Measurements from ENCODE around the gene PLEKHJ1.

Gene PLEKHJ1

DNA sequence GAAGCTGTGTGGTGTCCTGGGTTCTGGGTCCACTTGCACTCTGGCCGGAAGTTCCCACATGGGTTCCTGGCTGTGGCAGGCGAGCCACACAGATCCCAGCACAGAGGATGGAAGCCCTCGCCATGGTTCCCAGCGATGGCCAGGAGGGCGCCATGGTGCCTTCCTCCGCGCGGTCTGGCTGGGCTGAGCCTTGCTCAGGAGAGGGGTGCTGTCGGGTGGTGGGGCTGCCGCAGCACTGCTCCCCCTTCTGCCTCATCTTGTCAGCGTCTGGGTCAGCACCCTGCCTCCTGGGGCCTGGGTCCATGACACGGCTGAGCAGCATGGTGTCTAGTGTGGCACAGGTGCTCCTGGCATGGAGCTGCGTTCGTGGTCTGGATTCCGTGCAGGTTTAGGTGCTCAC lies 38.9 kb downstream of the PLEKHJ1 start:
- DNase-seq (ENCODE audit: low read depth in 2 of 2) = no peak

DNA sequence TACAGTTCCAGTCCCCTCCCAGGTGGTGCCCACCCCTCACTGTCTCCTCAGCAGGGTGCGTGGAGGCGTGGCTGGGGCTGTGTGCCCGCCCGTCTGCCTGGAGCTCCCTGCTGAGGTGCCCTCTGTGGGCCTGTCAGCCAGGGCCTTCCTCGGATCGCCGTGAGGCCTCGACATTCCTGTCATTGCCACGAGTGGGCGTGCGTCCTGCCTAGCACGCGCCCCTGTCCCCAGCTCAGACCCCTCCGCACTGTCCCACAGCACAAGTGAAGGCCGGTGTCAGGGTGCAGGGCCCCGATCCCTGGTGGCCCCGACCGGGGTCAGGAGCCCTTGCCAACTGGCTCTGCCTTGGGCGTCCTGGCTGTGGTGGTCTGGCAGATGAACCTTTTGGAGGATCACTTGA lies 40.2 kb downstream of the PLEKHJ1 start:
- no peak for DNase-seq (ENCODE audit: low read depth in 2 of 2)

DNA sequence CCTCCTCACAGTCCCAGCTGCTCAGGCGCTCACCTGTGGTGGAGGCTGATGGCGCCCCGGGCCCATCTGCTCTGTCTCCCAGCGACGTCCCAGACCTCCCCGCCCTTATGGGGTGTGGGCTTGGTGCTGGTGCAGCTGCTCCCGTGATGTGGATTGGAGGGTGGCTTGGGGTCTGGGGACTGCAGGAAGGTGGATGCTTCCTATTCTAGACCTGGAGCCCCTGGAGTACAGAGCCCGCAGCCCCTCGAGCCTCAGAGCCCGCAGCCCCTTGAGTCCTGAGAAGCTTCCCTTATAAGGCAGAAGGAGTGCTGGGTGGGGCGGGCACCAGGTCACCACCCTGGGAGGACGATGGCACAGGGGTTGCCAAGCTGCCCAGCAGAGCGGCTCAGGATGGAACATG lies 40.8 kb downstream of the PLEKHJ1 start:
- no peak for DNase-seq (ENCODE audit: low read depth in 2 of 2)

DNA sequence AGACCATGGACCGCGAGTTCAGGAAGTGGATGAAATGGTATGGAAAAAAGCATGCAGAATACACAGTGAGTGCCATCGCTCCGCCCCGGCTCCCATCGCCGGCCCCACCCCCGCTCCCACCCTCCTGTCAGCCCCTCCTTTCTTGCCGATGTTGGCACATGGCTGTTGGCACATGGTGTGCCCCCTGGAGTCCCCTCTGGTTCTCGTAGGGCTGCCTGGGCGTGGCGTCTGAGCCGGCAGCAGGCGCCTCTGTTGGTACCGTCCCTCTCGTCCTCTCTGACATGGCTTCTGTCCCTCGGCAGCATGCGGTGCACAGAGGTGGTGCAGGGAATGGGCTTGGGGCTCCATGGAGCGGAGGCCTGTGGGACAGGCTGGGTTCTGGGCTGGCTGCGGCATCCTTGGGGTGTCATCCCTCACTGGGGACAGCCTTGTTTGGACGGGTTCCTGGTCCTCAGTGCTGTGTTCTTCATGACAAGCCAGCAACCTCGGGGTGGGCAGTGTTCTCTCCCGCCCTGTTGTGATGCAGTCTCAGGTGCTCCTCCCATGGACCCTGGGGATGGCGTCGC lies 41.5 kb downstream of the PLEKHJ1 start:
- DNase-seq (ENCODE audit: low read depth in 2 of 2) = no peak

DNA sequence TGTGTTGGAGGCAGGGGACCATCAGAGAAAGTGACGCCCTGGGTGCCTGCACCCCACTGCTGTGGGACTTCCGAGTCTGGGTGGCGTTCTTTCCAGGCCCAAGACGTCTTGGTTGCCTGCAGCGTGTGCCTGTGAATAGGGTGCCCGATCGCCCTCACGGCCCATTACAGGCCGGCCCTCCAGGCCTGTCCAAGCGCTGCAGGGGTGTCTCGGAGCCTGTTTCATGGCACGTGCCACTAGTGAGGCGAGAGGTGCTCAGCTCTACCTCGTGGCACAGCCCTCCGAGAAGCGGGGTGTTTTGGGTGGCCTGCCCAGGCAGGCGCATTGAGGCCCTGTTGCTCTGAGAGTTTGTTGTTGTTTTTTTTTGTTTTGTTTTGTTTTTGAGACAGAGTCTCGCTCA lies 42.3 kb downstream of the PLEKHJ1 start:
- no peak for DNase-seq (ENCODE audit: low read depth in 2 of 2)

DNA sequence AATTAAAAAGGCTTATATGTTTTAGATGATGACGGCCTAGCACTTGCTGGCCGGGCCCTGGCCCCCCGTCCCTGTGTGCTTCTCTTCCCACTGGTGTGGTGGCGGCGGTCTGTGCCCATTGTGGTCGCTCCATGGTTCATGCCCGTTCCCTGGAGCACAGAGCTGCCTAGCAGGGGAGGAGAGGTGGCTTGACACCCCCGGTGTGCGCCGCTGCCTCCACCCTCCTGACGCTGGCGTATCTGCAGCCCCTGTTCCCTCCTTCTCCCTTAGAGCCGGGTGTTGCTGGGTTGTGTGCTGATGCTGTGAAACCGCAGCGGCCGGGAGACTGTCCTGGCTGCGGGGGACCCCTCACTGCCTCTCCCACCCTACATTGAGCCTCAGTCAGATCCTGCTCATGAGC lies 43.3 kb downstream of the PLEKHJ1 start:
- no peak for DNase-seq (ENCODE audit: low read depth in 2 of 2)

DNA sequence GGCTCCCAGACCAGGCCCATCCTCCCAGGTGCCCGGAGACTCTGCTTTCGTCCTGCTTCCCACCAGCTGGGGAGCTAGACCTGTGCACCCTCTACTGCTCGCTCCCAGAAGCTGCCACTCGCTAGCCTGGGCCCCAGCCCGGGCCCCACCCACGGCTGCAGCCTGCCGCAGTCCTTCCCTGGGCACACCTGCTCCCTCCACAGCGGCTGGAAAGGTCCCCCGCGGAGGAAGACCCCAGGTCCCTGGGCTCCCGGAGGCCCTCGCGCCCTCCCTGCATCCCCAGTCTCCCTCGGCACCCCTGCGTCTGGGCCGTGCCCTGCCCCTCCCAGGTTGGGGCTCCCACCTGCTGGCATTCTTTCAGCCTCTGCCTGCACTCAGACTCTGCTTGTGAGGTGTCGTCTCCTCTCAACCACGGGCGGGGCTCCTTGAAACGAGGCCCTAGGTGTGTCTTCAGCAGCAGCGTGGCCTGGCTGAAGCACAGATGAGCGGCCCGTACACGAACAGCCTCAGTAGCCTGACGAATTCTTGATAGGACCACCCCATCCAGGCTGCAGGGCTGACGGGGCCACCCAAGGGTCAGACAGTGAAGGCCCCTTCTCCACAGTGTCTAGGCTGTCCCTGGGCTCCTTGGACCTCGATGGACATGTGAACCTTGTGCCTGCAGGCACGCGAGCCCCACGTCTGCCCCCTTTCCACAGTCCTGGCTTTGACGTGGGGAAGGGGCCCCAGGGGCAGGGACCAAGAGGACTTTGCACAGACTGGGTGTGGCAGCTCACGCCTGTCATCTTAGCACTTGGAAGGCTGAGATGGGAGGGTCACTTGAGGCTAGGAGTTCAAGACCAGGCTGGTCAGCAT lies 44.4 kb downstream of the PLEKHJ1 start:
- no peak for DNase-seq (ENCODE audit: low read depth in 2 of 2)

DNA sequence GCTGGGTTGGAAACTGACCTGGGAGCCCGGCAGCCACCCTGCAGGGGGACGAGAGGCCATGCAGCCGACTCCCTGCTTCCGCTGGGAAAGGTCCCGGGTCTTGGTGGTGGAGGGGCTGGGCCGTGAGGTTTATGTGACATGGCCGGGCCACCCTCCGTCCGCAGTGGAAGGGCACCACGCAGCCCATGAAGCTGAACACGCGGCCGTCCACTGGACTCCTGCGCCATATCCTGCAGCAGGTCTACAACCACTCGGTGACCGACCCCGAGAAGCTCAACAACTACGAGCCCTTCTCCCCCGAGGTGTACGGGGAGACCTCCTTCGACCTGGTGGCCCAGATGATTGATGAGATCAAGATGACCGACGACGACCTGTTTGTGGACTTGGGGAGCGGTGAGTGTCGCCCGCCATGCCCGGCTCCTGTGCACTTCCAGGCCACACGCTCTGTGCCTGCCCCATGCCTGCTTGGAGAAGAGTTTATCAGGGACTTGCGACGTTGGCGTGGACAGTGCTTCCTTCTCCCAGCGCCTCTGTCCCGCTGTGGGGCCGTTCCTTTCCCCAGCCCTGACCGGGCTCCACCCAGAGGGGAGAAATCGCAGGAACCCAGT lies 45.2 kb downstream of the PLEKHJ1 start:
- DNase-seq (ENCODE audit: low read depth in 2 of 2) = no peak

DNA sequence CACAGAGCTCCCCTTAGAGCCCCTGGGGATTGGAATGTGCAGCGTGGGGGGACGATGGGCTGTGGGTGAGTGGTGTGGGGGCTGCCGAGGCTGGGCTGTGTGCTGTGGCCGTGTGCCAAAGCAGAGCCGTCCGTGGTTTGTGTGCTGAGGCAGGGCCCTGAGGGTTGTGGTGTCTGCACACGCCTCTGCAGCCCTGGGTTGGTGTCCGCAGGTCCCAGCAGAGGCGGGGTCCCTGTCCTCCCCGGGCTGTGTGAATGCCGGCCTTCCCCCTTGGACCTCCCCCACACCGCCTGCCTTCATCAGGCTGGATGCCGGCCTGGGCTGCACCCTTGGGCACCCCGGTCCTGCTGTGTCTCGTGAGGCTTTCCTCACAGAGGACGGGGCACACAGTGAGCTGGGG lies 46.2 kb downstream of the PLEKHJ1 start:
- no peak for DNase-seq (ENCODE audit: low read depth in 2 of 2)

DNA sequence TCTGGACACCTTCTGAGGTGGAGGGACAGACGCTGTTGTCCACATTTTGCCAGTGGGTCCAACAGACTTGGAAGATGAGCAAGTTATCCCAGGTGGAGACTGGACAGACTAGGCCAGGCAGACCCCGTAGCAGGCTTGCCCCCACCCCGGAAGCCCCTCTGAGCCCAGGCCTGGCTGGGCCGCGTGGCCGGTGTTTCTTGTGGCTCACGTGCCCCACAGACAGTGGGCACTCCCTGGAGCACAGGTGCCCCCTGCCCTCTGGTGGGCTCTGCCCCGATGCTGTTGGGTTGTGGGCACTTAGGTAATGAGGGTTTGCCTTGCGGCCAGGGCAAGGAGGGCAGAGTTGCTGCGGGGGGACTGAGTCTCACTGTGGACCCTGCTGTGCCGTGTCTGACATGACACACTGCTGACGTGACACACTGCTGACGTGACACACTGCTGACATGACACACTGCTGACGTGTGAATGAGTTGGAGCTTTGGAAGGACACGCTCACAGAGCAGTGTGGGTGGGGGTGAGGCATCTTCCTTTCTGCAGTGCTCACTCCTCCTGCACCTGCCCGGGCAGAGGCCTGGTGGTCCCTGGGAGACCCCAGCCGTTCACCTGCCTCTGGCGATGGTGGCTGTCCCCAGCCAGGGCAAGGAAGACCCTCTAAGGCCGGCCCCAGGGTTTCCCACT lies 47.3 kb downstream of the PLEKHJ1 start:
- DNase-seq (ENCODE audit: low read depth in 2 of 2) = peak in 1 of 2 donors; percentile 13

DNA sequence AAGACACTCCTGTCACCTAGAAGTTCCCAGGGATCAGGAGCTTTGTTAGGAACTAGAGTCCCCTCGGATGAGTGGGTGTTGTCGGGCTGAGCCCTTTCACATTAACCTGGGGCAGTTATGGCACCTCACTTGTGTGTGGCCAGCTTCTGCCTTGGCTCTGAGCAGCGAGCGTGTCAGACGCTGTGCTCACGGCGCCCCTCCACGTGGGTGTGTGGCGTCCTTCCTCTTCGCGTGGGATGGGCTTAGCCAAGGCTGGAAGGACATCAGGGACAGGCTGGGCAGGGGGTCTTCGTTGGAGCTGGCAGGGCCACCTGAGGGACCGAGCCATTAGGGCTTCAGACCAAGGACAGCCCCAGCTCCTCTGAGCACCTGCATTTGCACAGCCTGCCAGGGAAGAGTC lies 49.0 kb downstream of the PLEKHJ1 start:
- DNase-seq (ENCODE audit: low read depth in 2 of 2) = no peak

DNA sequence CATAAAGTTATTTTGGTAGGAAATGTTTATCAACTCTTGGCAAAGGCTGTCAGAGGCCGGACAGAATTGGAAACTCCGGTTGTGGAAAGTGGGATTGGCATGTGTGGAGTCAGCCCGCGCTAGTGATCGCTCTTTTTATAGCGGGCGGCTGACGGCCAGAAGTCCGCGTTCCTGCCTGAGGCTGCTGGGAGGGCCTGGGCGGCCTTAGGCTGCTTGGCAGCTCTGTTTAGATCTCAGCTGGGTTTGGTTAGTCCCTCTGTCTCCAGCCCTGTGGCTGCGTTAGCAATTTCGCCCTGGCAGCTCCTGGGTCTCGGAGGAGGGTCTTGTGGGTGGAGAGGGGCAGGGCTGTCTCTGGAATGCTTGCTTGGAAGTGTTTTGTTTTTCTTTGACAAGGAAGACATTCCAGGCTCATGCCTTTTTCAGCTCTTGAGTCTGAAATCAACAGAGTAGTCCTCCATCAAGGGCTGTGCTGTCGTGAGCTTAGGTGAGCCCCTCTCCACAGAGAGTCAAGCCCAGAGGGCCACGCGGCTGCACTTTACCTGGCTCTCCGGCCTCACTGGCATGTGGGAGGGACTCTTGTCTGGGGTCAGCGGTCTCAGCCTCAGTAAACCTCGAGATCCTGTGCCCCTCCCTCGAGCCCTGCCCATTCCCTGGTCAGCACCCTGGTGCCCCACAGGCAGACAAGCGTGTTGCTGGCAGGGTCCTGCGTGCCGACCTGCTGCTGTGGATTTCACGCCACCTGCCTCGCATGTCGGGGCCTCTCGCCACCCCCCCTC lies 49.9 kb downstream of the PLEKHJ1 start:
- no peak for DNase-seq (ENCODE audit: low read depth in 2 of 2)

DNA sequence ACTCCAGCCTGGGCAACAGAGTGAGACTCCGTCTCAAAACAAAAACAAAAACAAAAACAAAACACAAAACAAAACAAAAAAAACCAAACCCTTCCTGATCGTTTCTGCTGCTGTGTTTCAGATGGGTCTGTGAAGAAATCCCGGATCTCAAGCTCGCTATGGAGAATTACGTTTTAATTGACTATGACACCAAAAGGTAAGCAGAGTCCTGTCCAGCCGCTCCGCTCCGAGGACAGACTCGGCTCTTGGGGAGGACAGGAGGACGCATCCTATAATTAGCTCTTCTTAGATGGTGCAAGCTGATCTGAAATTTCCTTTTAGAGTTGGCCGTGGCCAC lies 50.4 kb downstream of the PLEKHJ1 start:
- DNase-seq (ENCODE audit: low read depth in 2 of 2) = no peak

DNA sequence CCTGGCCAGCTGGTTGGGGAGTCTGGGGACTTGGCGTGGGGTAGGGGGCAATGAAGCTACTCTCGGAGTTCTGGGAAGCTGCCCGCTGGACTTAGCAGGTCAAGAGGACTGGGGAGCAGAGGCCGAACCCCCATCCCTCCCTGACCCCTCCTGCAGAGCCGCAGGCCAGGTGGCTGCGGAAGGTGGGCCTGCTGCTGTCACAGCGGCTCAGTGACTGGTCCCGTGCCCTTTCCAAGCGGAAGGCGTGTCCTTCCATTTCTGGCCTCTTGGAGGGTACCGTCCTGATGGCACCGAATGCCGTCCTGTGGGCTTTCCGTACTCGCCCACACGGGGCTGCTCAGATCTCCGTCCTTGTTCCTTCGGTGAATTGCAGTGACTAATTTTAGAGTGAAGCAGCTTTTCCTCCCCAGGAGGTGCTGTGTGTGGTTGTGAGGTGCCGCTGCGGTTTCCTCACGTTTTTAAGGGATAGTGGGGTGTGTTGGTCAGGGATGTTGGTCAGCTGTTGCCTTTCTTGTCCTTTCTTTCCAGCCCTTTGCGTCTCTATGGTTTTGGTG lies 51.6 kb downstream of the PLEKHJ1 start:
- no peak for DNase-seq (ENCODE audit: low read depth in 2 of 2)

Measured in activated CD8-positive, alpha-beta memory T cell treated with anti-CD3 and anti-CD28 coated beads for 4 hours (primary cell).